ENCODE results near the gene IL12A. TPM values are rescaled to one million over a fixed set of nuclear protein-coding genes. Genes with fewer than 3 reads are reported as not detected.

The IL12A gene
- total RNA-seq, 1 donor from 2014 or later, result 6.6 TPM

GRCh38 chr3:159989973-159990846, 1.6 kb downstream of the IL12A start:
- intact Hi-C loops (cut with DNase I), result no loop called here
- no peak overlapping the region for H3K27ac ChIP-seq
- DNase-seq (ENCODE audit: extremely low spot score in 2 of 2), result no peak
- H3K4me1 ChIP-seq, result peaks cover 19% of the 10 kb centered on the region
- H3K36me3 ChIP-seq, result no peaks in the 10 kb centered on the region
- H3K4me3 ChIP-seq, result no peak overlapping the region
- no peaks in the 10 kb centered on the region for H3K27me3 ChIP-seq
- H3K9me3 ChIP-seq, result no peaks in the 10 kb centered on the region
- no peak for TF ChIP-seq POLR2AphosphoS5 (IDR thresholded peaks at IDR 0.05; ENCODE audit: insufficient read depth in 1 of 2, low read depth in 1 of 2)
- TF ChIP-seq CTCF (IDR thresholded peaks at IDR 0.05), result no peak
- no peak for TF ChIP-seq POLR2A (IDR thresholded peaks at IDR 0.05)

- peaks cover 19% of the 10 kb centered on the region for H3K4me1 ChIP-seq
- no peaks in the 10 kb centered on the region for H3K27me3 ChIP-seq
- intact Hi-C loops (cut with DNase I), result no loop called here
Measured at GRCh38 chr3:159991591-159991990, 3.0 kb downstream of the IL12A start.

GRCh38 chr3:159992589-159992988, 4.0 kb downstream of the IL12A start:
- TF ChIP-seq CTCF (IDR thresholded peaks at IDR 0.05) (no peak), POLR2AphosphoS5 (IDR thresholded peaks at IDR 0.05; ENCODE audit: insufficient read depth in 1 of 2, low read depth in 1 of 2) (no peak), POLR2A (IDR thresholded peaks at IDR 0.05) (no peak)
- H3K4me1 ChIP-seq, result peaks cover 19% of the 10 kb centered on the region
- intact Hi-C loops (cut with DNase I), result no loop called here
- no peaks in the 10 kb centered on the region for H3K9me3 ChIP-seq
- H3K36me3 ChIP-seq, result no peaks in the 10 kb centered on the region
- DNase-seq (ENCODE audit: extremely low spot score in 2 of 2), result no peak
- H3K4me3 ChIP-seq, result no peak overlapping the region
- H3K27ac ChIP-seq, result no peak overlapping the region
- no peaks in the 10 kb centered on the region for H3K27me3 ChIP-seq

More at GRCh38 chr3:159991591-159991990, 3.0 kb downstream of the IL12A start:
- Histone ChIP-seq H3K36me3 (no peaks in the 10 kb centered on the region), H3K4me3 (no peak overlapping the region), H3K9me3 (no peaks in the 10 kb centered on the region), H3K27ac (no peak overlapping the region)
- no peak for DNase-seq (ENCODE audit: extremely low spot score in 2 of 2)
- TF ChIP-seq POLR2AphosphoS5 (IDR thresholded peaks at IDR 0.05; ENCODE audit: insufficient read depth in 1 of 2, low read depth in 1 of 2) (no peak), POLR2A (IDR thresholded peaks at IDR 0.05) (no peak), CTCF (IDR thresholded peaks at IDR 0.05) (no peak)

GRCh38 chr3:159994182-159994581, 5.5 kb downstream of the IL12A start:
- DNase-seq (ENCODE audit: extremely low spot score in 2 of 2), result no peak
- no peak overlapping the region for H3K27ac ChIP-seq
- TF ChIP-seq POLR2AphosphoS5 (IDR thresholded peaks at IDR 0.05; ENCODE audit: insufficient read depth in 1 of 2, low read depth in 1 of 2) (no peak), CTCF (IDR thresholded peaks at IDR 0.05) (no peak), POLR2A (IDR thresholded peaks at IDR 0.05) (no peak)
- peaks cover 9% of the 10 kb centered on the region for H3K4me1 ChIP-seq
- intact Hi-C loops (cut with DNase I), result no loop called here
- H3K27me3 ChIP-seq, result no peaks in the 10 kb centered on the region
- H3K36me3 ChIP-seq, result no peaks in the 10 kb centered on the region
- H3K4me3 ChIP-seq, result no peak overlapping the region
- H3K9me3 ChIP-seq, result no peaks in the 10 kb centered on the region

- no peaks in the 10 kb centered on the region for H3K9me3 ChIP-seq
- DNase-seq (ENCODE audit: extremely low spot score in 2 of 2), result no peak
- TF ChIP-seq CTCF (IDR thresholded peaks at IDR 0.05) (no peak), POLR2AphosphoS5 (IDR thresholded peaks at IDR 0.05; ENCODE audit: insufficient read depth in 1 of 2, low read depth in 1 of 2) (no peak), POLR2A (IDR thresholded peaks at IDR 0.05) (no peak)
- H3K27ac ChIP-seq, result no peak overlapping the region
- no peaks in the 10 kb centered on the region for H3K4me1 ChIP-seq
- H3K27me3 ChIP-seq, result no peaks in the 10 kb centered on the region
- no peaks in the 10 kb centered on the region for H3K36me3 ChIP-seq
- intact Hi-C loops (cut with DNase I), result no loop called here
- no peak overlapping the region for H3K4me3 ChIP-seq
Measured at GRCh38 chr3:159995091-159995490, 6.5 kb downstream of the IL12A start.

Measured in vagina (tissue), 2 donors.